ENCODE data around the gene ADARB2.

Gene ADARB2

GRCh38 chr10:1284076-1284475 lies 453.2 kb downstream of the ADARB2 start:
- H3K27ac ChIP-seq = no peak overlapping the region
- H3K4me3 ChIP-seq (IDR thresholded peaks at IDR 0.05; ENCODE audit: insufficient read depth, low read depth, low read length) = no peak overlapping the region
- no peaks in the 10 kb centered on the region for H3K36me3 ChIP-seq (ENCODE audit: insufficient read depth)
- no peaks in the 10 kb centered on the region for H3K27me3 ChIP-seq (ENCODE audit: insufficient read depth, low read depth)
- TF ChIP-seq, protein P1, sequence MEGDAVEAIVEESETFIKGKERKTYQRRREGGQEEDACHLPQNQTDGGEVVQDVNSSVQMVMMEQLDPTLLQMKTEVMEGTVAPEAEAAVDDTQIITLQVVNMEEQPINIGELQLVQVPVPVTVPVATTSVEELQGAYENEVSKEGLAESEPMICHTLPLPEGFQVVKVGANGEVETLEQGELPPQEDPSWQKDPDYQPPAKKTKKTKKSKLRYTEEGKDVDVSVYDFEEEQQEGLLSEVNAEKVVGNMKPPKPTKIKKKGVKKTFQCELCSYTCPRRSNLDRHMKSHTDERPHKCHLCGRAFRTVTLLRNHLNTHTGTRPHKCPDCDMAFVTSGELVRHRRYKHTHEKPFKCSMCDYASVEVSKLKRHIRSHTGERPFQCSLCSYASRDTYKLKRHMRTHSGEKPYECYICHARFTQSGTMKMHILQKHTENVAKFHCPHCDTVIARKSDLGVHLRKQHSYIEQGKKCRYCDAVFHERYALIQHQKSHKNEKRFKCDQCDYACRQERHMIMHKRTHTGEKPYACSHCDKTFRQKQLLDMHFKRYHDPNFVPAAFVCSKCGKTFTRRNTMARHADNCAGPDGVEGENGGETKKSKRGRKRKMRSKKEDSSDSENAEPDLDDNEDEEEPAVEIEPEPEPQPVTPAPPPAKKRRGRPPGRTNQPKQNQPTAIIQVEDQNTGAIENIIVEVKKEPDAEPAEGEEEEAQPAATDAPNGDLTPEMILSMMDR (conservative IDR thresholded peaks at IDR 0.05; ENCODE audit: low read depth, low read length) = no peak
- H3K4me2 ChIP-seq = no peak overlapping the region
- H3K79me2 ChIP-seq (ENCODE audit: insufficient read depth, low read depth) = no peaks in the 10 kb centered on the region
- no peaks in the 10 kb centered on the region for H3K4me1 ChIP-seq (ENCODE audit: low read depth, poor library complexity, severe bottlenecking)
- no peaks in the 10 kb centered on the region for H4K20me1 ChIP-seq (ENCODE audit: insufficient read depth)
- no peak overlapping the region for H3K9ac ChIP-seq
- H2AFZ ChIP-seq (ENCODE audit: low read depth) = no peak overlapping the region

DNA sequence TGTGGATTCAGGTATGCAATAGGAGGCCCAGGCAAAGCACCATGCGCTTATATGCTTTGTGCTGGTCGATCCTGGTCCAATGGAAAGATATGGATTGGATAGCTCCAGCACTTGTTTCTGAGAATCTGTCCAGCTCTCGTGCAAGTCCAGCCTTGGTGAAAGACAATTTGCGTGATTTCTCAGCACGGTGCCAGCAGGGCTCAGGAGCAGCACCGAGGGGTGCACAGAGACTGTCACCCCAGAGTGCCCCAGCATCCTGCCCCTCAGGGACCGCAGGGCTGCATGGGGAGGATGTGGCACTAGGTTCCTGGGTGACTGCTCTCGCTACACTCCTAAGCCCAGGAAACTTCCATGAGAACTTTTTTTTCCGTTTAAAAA lies 455.9 kb downstream of the ADARB2 start:
- Histone ChIP-seq H3K9ac (no peak overlapping the region), H3K79me2 (ENCODE audit: insufficient read depth, low read depth) (no peaks in the 10 kb centered on the region), H3K27me3 (ENCODE audit: insufficient read depth, low read depth) (no peaks in the 10 kb centered on the region), H3K4me2 (no peak overlapping the region), H3K4me3 (IDR thresholded peaks at IDR 0.05; ENCODE audit: insufficient read depth, low read depth, low read length) (no peak overlapping the region), H3K27ac (no peak overlapping the region), H3K36me3 (ENCODE audit: insufficient read depth) (no peaks in the 10 kb centered on the region), H3K4me1 (ENCODE audit: low read depth, poor library complexity, severe bottlenecking) (no peaks in the 10 kb centered on the region), H2AFZ (ENCODE audit: low read depth) (no peak overlapping the region), H4K20me1 (ENCODE audit: insufficient read depth) (no peaks in the 10 kb centered on the region)
- TF ChIP-seq, protein P1 (conservative IDR thresholded peaks at IDR 0.05; ENCODE audit: low read depth, low read length) = no peak

DNA sequence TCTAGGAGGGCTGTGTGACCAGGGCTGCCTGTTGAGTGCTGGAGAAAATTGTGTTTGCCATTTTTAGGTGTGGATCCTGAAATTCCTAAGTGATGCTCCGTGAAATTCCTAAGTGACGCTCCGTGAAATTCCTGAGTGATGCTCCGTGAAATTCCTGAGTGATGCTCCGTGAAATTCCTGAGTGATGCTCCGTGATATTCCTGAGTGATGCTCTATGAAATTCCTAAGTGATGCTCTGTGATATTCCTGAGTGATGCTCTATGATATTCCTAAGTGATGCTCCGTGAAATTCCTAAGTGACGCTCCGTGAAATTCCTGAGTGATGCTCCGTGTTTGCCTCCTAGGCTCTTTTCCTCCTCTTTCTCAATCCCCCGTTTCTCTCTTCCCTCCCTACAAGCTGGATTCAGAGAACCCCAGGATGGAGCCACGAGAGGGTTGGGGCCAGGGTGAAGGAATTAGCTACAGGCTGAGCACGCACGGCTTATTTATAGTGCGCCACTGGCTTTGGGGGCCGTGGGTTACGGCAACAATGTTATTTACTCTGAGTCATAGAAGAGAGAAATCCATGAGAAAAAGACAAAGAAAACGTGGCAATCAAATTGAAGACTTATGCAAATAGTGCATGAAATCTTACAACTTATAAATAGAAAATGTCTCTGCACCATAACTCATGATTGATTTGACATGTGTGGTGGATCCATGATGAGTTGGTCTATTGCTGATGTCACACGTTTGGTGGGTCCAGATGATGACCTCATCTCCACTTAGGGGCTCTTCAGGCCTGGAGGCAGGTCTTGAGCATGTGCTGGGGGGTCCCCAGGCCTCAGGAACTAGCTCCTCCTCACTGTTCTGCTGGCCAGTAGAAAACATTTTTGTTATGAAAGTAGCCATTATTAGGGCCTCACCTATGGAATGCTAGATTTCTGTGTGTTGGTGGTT lies 456.6 kb downstream of the ADARB2 start:
- Histone ChIP-seq H3K79me2 (ENCODE audit: insufficient read depth, low read depth) (no peaks in the 10 kb centered on the region), H3K4me1 (ENCODE audit: low read depth, poor library complexity, severe bottlenecking) (no peaks in the 10 kb centered on the region), H3K27me3 (ENCODE audit: insufficient read depth, low read depth) (no peaks in the 10 kb centered on the region), H3K9ac (no peak overlapping the region), H3K36me3 (ENCODE audit: insufficient read depth) (no peaks in the 10 kb centered on the region), H3K4me2 (no peak overlapping the region), H3K27ac (no peak overlapping the region), H2AFZ (ENCODE audit: low read depth) (no peak overlapping the region), H3K4me3 (IDR thresholded peaks at IDR 0.05; ENCODE audit: insufficient read depth, low read depth, low read length) (no peak overlapping the region), H4K20me1 (ENCODE audit: insufficient read depth) (no peaks in the 10 kb centered on the region)
- TF ChIP-seq, protein P1 (conservative IDR thresholded peaks at IDR 0.05; ENCODE audit: low read depth, low read length) = no peak

- Histone ChIP-seq H3K27ac (no peak overlapping the region), H4K20me1 (ENCODE audit: insufficient read depth) (no peaks in the 10 kb centered on the region), H3K4me3 (IDR thresholded peaks at IDR 0.05; ENCODE audit: insufficient read depth, low read depth, low read length) (no peak overlapping the region), H3K36me3 (ENCODE audit: insufficient read depth) (no peaks in the 10 kb centered on the region), H3K4me1 (ENCODE audit: low read depth, poor library complexity, severe bottlenecking) (no peaks in the 10 kb centered on the region), H3K79me2 (ENCODE audit: insufficient read depth, low read depth) (no peaks in the 10 kb centered on the region), H3K9ac (no peak overlapping the region), H2AFZ (ENCODE audit: low read depth) (no peak overlapping the region), H3K4me2 (no peak overlapping the region), H3K27me3 (ENCODE audit: insufficient read depth, low read depth) (no peaks in the 10 kb centered on the region)
- TF ChIP-seq, protein P1 (conservative IDR thresholded peaks at IDR 0.05; ENCODE audit: low read depth, low read length) = no peak
Measured at GRCh38 chr10:1278306-1278705, 459.0 kb downstream of the ADARB2 start.
